GM18909 (cell line): Measurements from ENCODE around the gene BSND.

Experiments used
- ATAC-seq: cut with Tn5 transposase; IDR thresholded peaks from one replicate; pipeline ENCODE4 v1.9.1; 2021; ENCODE audit warnings: mild to moderate bottlenecking; ENCODE audit not compliant: unreplicated experiment, poor library complexity

The BSND gene

GRCh38 chr1:55044617-55045397, 46.1 kb downstream of the BSND start:
- no peak for ATAC-seq

- no peak for ATAC-seq
Observed at GRCh38 chr1:55045430-55045829, 46.7 kb downstream of the BSND start.

GRCh38 chr1:55046871-55047270, 48.1 kb downstream of the BSND start:
- ATAC-seq, result no peak

- ATAC-seq, result no peak
Observed at GRCh38 chr1:55047611-55048010, 48.9 kb downstream of the BSND start.

GRCh38 chr1:55048453-55049270, 49.9 kb downstream of the BSND start:
- no peak for ATAC-seq

GRCh38 chr1:55049271-55049913, 50.7 kb downstream of the BSND start:
- ATAC-seq, result no peak

GRCh38 chr1:55049914-55050278, 51.2 kb downstream of the BSND start:
- ATAC-seq, result no peak

- ATAC-seq, result no peak
Observed at GRCh38 chr1:55050283-55050682, 51.5 kb downstream of the BSND start.

- no peak for ATAC-seq
Observed at GRCh38 chr1:55051169-55051568, 52.4 kb downstream of the BSND start.

- no peak for ATAC-seq
Observed at GRCh38 chr1:55051621-55052020, 52.9 kb downstream of the BSND start.

GRCh38 chr1:55052221-55053142, 53.7 kb downstream of the BSND start:
- ATAC-seq, result no peak

- no peak for ATAC-seq
Observed at GRCh38 chr1:55053265-55053954, 54.7 kb downstream of the BSND start.

GRCh38 chr1:55054396-55054795, 55.7 kb downstream of the BSND start:
- ATAC-seq, result no peak

- ATAC-seq, result no peak
Observed at GRCh38 chr1:55055084-55055882, 56.5 kb downstream of the BSND start.

- ATAC-seq, result no peak
Observed at GRCh38 chr1:55055951-55056631, 57.4 kb downstream of the BSND start.

GRCh38 chr1:55056632-55056992, 57.9 kb downstream of the BSND start:
- ATAC-seq, result no peak

GRCh38 chr1:55057270-55057955, 58.7 kb downstream of the BSND start:
- ATAC-seq, result no peak

GRCh38 chr1:55057956-55058298, 59.2 kb downstream of the BSND start:
- no peak for ATAC-seq
